OCI-LY1 (cell line): ENCODE data around the gene IMMP2L.

Source experiments
- CTCF ChIP-seq: fragments of 200-600 bp; sonication (generic), shearing (Covaris generic); IDR thresholded peaks from 2 replicates; pipeline ENCODE4 v1.5.1; 2017; ENCODE audit warnings: mild to moderate bottlenecking, antibody characterized with exemption, low read length, moderate library complexity, mixed read lengths
- EZH2 ChIP-seq: fragments of 200-600 bp; sonication (generic), shearing (Covaris generic); IDR thresholded peaks from 2 replicates; pipeline ENCODE4 v1.8.0; 2017; ENCODE audit warnings: borderline replicate concordance, mixed run types, mild to moderate bottlenecking, antibody characterized with exemption, low read length, moderate library complexity, mixed read lengths

- TF ChIP-seq CTCF (no peak), EZH2 (no peak)
Measured at GRCh38 chr7:111371437-111371836, 190.9 kb downstream of the IMMP2L start.
